Thyroid gland (tissue), 4 donors: ENCODE results near the gene ZBTB17. TPM values are rescaled to one million over a fixed set of nuclear protein-coding genes. Genes with fewer than 3 reads are reported as not detected.

Experiments used
- DNase-seq, 2 donors: peaks; one replicate each; pipeline ENCODE4 v3.0.0-alpha.2; 2019
- H3K27ac ChIP-seq, 3 donors: fragments of 200-600 bp; sonication (generic); 1 replicate in 2 of 3; 2 replicates in 1 of 3; pipeline ENCODE4 v1.5.1; 2016 to 2019; ENCODE audit warnings: mild to moderate bottlenecking in 1 of 3, moderate library complexity in 1 of 3
- H3K27me3 ChIP-seq: fragments of 200-600 bp; sonication (generic); one replicate; pipeline ENCODE4 v1.5.1; 2019
- H3K36me3 ChIP-seq, 2 donors: fragments of 200-600 bp; sonication (generic); one replicate each; pipeline ENCODE4 v1.5.1; 2016 to 2019
- H3K4me1 ChIP-seq, 2 donors: fragments of 200-600 bp; sonication (generic); one replicate each; pipeline ENCODE4 v1.5.1; 2017 to 2019
- H3K4me3 ChIP-seq, 3 donors: fragments of 200-600 bp; sonication (generic); replicated peaks in 1 of 3; 1 replicate in 2 of 3; 2 replicates in 1 of 3; pipeline ENCODE4 v1.5.1; 2016; ENCODE audit warnings: mild to moderate bottlenecking in 1 of 3
- H3K9me3 ChIP-seq: fragments of 200-600 bp; sonication (generic); one replicate; pipeline ENCODE4 v1.5.1; 2017
- POLR2A ChIP-seq, 2 donors: fragments of 450-650 bp; IDR thresholded peaks; one replicate each; pipeline ENCODE4 v1.6.1; 2017; ENCODE audit warnings: antibody characterized with exemption in 2 of 2, mild to moderate bottlenecking in 2 of 2, moderate library complexity in 1 of 2
- WGBS, 2 donors: methylation state at CpG; one replicate each; pipeline ENCODE4 v1.1.5; 2017; 5-methylcytosine and 5-hydroxymethylcytosine counted together
- intact Hi-C: fragments of 100-400 bp; cut with DNase I; formaldehyde crosslinking; loops from one replicate; pipeline ENCODE4 v1.15.1; 2023
- total RNA-seq, 4 donors: library from RNA; depleted of rRNA; stranded (reverse); fragments of >200 nt; gene quantifications; one replicate each; pipeline ENCODE4 v1.2.3, GENCODE V29; 2016
- TF ChIP-seq, protein P1 (sequence below), 6 experiments: fragments of 200-600 bp in 3 of 6; fragments of 450-650 bp in 3 of 6; sonication (generic) in 3 of 6; IDR thresholded peaks; one replicate each; pipeline ENCODE4 v1.5.1; 2016 to 2019; ENCODE audit warnings: antibody characterized with exemption in 6 of 6, mild to moderate bottlenecking in 2 of 6, inconsistent platforms in 1 of 6, moderate library complexity in 1 of 6

ZBTB17 gene
- total RNA-seq, 4 donors from 2014 or later = 31.4 to 52.1 (median 36.1) TPM

DNA sequence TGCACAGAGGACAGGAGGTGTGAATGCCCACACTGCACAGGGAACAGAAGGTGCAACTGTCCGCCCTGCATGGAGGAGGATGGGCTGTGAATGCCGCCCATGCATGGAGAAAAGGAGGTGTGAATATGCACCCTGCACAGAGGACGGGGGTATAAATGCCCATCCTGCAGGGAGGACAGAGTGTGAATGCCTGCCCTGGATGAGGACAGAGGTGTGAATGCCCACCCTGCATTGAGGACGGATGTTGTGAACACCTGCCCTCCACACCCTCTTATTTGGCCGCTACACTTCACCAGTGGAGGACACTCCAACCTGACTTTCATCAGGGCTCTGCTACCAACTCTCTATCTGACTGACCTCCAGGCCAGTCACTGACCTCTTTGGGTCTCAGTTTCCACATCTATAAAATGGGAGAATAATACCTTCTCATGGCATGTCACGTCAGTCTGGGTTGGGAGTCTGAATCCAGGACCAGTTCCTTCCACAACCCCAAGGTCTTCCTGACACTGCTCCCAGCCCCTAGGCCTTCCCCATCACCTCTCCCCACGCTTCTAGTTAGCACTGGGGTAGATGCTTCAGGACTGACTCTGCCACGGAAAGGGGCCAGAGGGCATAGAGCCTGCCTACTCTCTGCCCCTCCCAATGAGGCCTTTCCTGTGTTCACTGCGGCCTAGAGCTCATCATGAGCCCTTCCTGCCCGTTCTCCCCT lies 28.4 kb downstream of the ZBTB17 start:
- Histone ChIP-seq H3K9me3 (no peaks in the 10 kb centered on the region), H3K27me3 (no peaks in the 10 kb centered on the region), H3K27ac (peak overlapping the region; percentile 88 to 98 (median 96)), H3K4me3 (no peak overlapping the region), H3K36me3 (peaks cover 27 to 37% of the 10 kb centered on the region in 2 donors), H3K4me1 (peaks cover 44 to 54% of the 10 kb centered on the region in 2 donors)
- intact Hi-C loops = no loop called here
- no peak for DNase-seq
- TF ChIP-seq POLR2A (IDR thresholded peaks at IDR 0.05) = no peak
- TF ChIP-seq, protein P1, sequence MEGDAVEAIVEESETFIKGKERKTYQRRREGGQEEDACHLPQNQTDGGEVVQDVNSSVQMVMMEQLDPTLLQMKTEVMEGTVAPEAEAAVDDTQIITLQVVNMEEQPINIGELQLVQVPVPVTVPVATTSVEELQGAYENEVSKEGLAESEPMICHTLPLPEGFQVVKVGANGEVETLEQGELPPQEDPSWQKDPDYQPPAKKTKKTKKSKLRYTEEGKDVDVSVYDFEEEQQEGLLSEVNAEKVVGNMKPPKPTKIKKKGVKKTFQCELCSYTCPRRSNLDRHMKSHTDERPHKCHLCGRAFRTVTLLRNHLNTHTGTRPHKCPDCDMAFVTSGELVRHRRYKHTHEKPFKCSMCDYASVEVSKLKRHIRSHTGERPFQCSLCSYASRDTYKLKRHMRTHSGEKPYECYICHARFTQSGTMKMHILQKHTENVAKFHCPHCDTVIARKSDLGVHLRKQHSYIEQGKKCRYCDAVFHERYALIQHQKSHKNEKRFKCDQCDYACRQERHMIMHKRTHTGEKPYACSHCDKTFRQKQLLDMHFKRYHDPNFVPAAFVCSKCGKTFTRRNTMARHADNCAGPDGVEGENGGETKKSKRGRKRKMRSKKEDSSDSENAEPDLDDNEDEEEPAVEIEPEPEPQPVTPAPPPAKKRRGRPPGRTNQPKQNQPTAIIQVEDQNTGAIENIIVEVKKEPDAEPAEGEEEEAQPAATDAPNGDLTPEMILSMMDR (IDR thresholded peaks at IDR 0.05) = no peak
- 92% methylated on average over 10 of the region's 10 CpGs for WGBS, 2 donors

DNA sequence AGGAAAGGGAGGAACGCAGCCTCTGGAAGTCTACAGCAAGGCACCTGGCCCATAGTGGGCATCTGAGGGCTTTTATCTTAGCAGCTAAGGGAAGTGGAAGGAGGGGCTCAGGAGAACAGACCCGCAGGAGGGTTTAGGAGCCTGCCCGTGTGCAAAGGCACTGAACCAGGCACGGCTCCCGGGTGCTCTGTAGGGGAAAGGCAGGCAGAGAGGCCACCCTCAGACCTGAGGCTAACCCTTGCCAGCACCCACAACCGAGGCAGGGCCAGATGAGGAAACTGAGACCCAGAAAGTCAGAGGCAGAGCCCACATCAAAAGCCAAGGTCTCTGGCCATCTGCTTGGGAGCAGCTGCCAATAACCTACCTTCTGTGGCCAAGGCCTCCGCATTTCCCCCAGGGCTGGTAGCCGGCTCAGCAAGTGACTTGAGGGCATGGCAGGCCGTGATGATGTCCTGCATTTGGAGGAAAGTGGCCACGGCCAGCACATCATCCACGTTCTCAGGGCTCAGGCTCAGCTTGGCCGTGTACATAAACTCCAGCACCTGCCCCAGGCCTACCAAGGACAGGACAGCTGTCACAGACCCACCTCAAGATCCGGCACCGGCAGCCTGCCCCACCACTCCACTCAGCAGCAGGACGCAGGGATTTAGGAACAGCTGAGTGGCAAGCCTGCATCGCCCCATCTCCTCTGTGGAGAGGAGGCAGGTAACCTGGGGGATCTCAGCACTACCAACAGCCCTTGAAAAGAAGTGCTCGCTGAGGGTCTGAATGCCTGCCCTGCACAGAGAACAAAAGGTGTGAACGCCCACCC lies 29.1 kb downstream of the ZBTB17 start:
- Histone ChIP-seq H3K36me3 (peaks cover 35 to 45% of the 10 kb centered on the region in 2 donors), H3K4me3 (no peak overlapping the region), H3K4me1 (peaks cover 44 to 49% of the 10 kb centered on the region in 2 donors), H3K27me3 (no peaks in the 10 kb centered on the region), H3K9me3 (no peaks in the 10 kb centered on the region), H3K27ac (peak overlapping the region in 1 of 3 donors; percentile 46)
- 93 to 94% methylated on average over 13 to 16 of the region's 18 CpGs for WGBS, 2 donors
- intact Hi-C loops = no loop called here
- DNase-seq = no peak
- TF ChIP-seq POLR2A (IDR thresholded peaks at IDR 0.05) = no peak
- TF ChIP-seq, protein P1 (IDR thresholded peaks at IDR 0.05) = no peak

DNA sequence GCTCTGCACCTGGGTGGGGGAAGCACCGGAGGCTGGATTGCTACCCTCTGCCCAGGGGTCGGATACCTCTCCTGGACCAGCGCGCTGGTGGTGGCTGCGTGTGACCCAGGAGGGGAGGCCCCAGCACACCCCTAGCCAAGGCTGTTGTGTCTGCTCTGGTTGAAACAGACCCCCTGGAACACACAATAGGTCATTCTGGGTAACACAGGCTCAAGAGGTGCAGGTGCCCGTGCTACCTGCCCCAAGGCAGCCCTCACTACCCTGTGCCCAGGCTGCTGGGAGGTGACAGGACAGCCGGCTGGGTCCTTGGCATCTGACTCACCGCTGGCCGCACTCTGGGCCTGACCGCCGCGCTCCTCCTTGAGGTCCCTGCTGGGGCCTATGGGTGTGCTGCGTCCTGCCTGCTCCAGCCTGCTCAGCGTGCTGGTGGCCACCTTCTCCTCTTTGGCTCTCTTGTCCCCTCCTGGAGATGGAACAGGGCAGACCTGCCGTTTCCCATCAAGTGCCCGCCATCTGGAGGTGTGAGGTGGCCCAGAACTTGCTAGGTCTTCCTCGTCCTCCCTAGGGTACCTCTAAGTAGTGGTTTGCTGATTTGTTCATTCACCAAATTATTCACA lies 30.0 kb downstream of the ZBTB17 start:
- TF ChIP-seq POLR2A (IDR thresholded peaks at IDR 0.05) = no peak
- TF ChIP-seq, protein P1 (IDR thresholded peaks at IDR 0.05) = no peak
- peaks cover 43 to 53% of the 10 kb centered on the region in 2 donors for H3K36me3 ChIP-seq
- H3K27me3 ChIP-seq = no peaks in the 10 kb centered on the region
- intact Hi-C loops = no loop called here
- no peaks in the 10 kb centered on the region for H3K9me3 ChIP-seq
- H3K4me1 ChIP-seq = peaks cover 36 to 41% of the 10 kb centered on the region in 2 donors
- peak overlapping the region in 1 of 3 donors; percentile 46 for H3K27ac ChIP-seq
- 95 to 98% methylated on average over 4 to 13 of the region's 17 CpGs for WGBS, 2 donors
- DNase-seq = no peak
- H3K4me3 ChIP-seq = no peak overlapping the region

DNA sequence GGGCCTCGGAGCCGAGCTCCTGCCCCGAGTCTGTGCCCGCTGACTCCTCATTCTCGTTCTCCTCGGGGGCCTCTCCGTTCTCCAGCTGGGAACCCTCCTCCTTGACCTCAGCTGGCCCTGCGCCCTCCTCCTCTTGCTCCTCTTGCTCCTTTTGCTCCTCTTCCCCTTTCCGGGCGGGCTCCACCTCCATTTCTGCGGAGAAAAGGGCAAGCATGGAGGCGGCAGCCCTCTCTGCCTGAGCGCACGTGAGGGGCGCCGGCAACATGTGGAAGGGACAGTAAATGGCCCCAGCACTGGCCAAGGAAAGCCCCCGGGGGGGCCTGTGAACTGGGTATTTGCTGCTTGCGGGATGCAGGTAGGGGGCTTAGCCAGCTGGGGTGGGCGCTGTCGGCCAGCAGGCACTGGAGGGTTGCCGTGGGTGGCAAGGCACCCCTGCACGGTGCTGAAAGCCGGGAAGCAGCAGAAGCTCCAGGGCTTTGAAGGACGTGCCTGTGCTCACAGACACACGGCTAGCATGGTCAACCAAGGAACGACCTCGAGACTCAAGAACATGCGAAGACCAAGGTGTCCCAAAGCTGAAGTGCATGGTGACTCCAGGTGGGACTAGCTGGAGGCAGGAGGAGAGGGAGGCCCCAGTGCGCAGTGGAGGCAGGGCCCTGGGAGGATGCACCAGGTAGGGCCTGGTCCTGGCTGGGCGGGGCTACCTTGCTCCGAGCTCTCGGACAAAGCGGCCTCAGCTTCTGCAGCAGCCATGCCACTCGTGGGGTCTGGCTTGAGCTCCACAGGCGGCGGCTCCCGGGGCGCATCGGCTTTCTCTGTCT lies 30.7 kb downstream of the ZBTB17 start:
- no peak overlapping the region for H3K27ac ChIP-seq
- no peaks in the 10 kb centered on the region for H3K9me3 ChIP-seq
- intact Hi-C loops = no loop called here
- no peaks in the 10 kb centered on the region for H3K27me3 ChIP-seq
- WGBS, 2 donors = 93 to 96% methylated on average over 29 to 33 of the region's 39 CpGs
- peaks cover 28 to 34% of the 10 kb centered on the region in 2 donors for H3K4me1 ChIP-seq
- DNase-seq = no peak
- no peak overlapping the region for H3K4me3 ChIP-seq
- H3K36me3 ChIP-seq = peaks cover 51 to 60% of the 10 kb centered on the region in 2 donors
- TF ChIP-seq, protein P1 (IDR thresholded peaks at IDR 0.05) = no peak
- no peak for TF ChIP-seq POLR2A (IDR thresholded peaks at IDR 0.05)
